HG03571 (cell line): ENCODE results near the gene BTRC.

Experiments
- ATAC-seq: cut with Tn5 transposase; IDR thresholded peaks from one replicate; pipeline ENCODE4 v1.9.1; 2021; ENCODE audit not compliant: unreplicated experiment

The BTRC gene

GRCh38 chr10:101441541-101442455 is 87.8 kb downstream of the BTRC start:
- ATAC-seq = no peak

GRCh38 chr10:101442456-101442800 is 88.5 kb downstream of the BTRC start:
- ATAC-seq = no peak

- ATAC-seq = no peak
Observed at GRCh38 chr10:101444058-101444898, 90.3 kb downstream of the BTRC start.

GRCh38 chr10:101446071-101446470 is 92.1 kb downstream of the BTRC start:
- no peak for ATAC-seq

GRCh38 chr10:101446947-101447346 is 93.0 kb downstream of the BTRC start:
- ATAC-seq = no peak

GRCh38 chr10:101447477-101447876 is 93.5 kb downstream of the BTRC start:
- no peak for ATAC-seq

- ATAC-seq = no peak
Observed at GRCh38 chr10:101450277-101451080, 96.5 kb downstream of the BTRC start.

- ATAC-seq = no peak
Observed at GRCh38 chr10:101451261-101451660, 97.3 kb downstream of the BTRC start.

GRCh38 chr10:101451667-101452069 is 97.7 kb downstream of the BTRC start:
- no peak for ATAC-seq

GRCh38 chr10:101452176-101452575 is 98.2 kb downstream of the BTRC start:
- no peak for ATAC-seq

GRCh38 chr10:101452593-101452992 is 98.6 kb downstream of the BTRC start:
- ATAC-seq = no peak

GRCh38 chr10:101453318-101453717 is 99.4 kb downstream of the BTRC start:
- ATAC-seq = no peak

GRCh38 chr10:101453791-101454718 is 100.1 kb downstream of the BTRC start:
- no peak for ATAC-seq

- ATAC-seq = no peak
Observed at GRCh38 chr10:101458869-101459268, 104.9 kb downstream of the BTRC start.

- ATAC-seq = no peak
Observed at GRCh38 chr10:101464082-101464481, 110.1 kb downstream of the BTRC start.

GRCh38 chr10:101464599-101464998 is 110.6 kb downstream of the BTRC start:
- no peak for ATAC-seq

GRCh38 chr10:101466016-101466912 is 112.3 kb downstream of the BTRC start:
- no peak for ATAC-seq

GRCh38 chr10:101467286-101467770 is 113.4 kb downstream of the BTRC start:
- ATAC-seq = no peak

- ATAC-seq = no peak
Observed at GRCh38 chr10:101468159-101468558, 114.2 kb downstream of the BTRC start.
